Measurements from ENCODE around the gene PAX5.

DNA sequence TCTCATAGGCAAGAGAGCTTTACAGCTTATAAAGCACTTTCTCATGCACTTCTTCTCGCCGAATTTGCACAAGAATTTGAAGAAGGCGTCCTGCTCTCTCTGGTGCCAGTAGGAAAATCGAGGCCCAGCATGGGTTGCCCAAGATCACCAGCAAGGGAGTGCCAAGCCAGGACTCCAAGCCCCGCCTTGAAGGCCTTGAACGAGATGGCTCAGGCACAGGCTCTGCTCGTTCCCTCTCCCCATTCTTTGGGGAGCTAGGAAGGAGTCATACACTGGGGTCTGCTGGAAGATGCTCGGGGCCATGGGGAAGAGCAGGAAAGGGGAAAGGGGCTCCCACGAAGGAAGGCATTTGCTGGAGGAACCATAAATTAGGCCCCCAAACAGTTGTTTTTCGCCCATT lies 46.7 kb downstream of the PAX5 start:
- TF ChIP-seq, protein P1, sequence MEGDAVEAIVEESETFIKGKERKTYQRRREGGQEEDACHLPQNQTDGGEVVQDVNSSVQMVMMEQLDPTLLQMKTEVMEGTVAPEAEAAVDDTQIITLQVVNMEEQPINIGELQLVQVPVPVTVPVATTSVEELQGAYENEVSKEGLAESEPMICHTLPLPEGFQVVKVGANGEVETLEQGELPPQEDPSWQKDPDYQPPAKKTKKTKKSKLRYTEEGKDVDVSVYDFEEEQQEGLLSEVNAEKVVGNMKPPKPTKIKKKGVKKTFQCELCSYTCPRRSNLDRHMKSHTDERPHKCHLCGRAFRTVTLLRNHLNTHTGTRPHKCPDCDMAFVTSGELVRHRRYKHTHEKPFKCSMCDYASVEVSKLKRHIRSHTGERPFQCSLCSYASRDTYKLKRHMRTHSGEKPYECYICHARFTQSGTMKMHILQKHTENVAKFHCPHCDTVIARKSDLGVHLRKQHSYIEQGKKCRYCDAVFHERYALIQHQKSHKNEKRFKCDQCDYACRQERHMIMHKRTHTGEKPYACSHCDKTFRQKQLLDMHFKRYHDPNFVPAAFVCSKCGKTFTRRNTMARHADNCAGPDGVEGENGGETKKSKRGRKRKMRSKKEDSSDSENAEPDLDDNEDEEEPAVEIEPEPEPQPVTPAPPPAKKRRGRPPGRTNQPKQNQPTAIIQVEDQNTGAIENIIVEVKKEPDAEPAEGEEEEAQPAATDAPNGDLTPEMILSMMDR (IDR thresholded peaks at IDR 0.05; ENCODE audit: low read length): no peak
- TF ChIP-seq EZH2 (optimal IDR thresholded peaks at IDR 0.05; ENCODE audit: low read depth, low read length): no peak
